CD4-positive, alpha-beta memory T cell (primary cell): ENCODE measurements around the gene FCHSD2. TPM values are rescaled to one million over a fixed set of nuclear protein-coding genes. Genes with fewer than 3 reads are reported as not detected.

Experiments
- CTCF ChIA-PET: fragments of 350-600 bp; sonication (Branson Sonifier 250); formaldehyde crosslinking; loops from one replicate; lab custom pipeline; 2021; ENCODE audit warnings: inconsistent platforms; ENCODE audit not compliant: partially characterized antibody; lab: Charles Lee
- POLR2A ChIA-PET: fragments of 350-600 bp; sonication (Branson Sonifier 250); formaldehyde crosslinking; loops from one replicate; lab custom pipeline; 2021; ENCODE audit not compliant: partially characterized antibody; lab: Charles Lee
- DNase-seq, 5 donors: peaks; one replicate each; pipeline versions ENCODE4 v3.0.0 to v3.0.0-alpha.2; 2020 to 2022; ENCODE audit warnings: mixed read lengths in 1 of 5
- H3K27ac ChIP-seq: one replicate; pipeline ENCODE4 v1.7.0; 2013; ENCODE audit warnings: low read depth, low read length
- H3K27me3 ChIP-seq: 2 replicates; pipeline ENCODE4 v1.7.0; 2013; ENCODE audit warnings: mild to moderate bottlenecking, low read length, moderate library complexity; ENCODE audit not compliant: insufficient read depth
- H3K36me3 ChIP-seq: 2 replicates; pipeline ENCODE4 v1.7.0; 2013; ENCODE audit warnings: mild to moderate bottlenecking, low read length, moderate library complexity; ENCODE audit not compliant: insufficient read depth
- H3K4me1 ChIP-seq: 2 replicates; pipeline ENCODE4 v1.7.0; 2013; ENCODE audit warnings: mild to moderate bottlenecking, low read length, moderate library complexity; ENCODE audit not compliant: insufficient read depth
- H3K4me3 ChIP-seq, 2 donors: one replicate each; pipeline ENCODE4 v1.7.0; 2013; ENCODE audit warnings: low read length in 2 of 2, mild to moderate bottlenecking in 1 of 2
- H3K9me3 ChIP-seq, 2 donors: one replicate each; pipeline ENCODE4 v1.7.0; 2013; ENCODE audit warnings: low read length in 2 of 2, control low read depth in 1 of 2; ENCODE audit not compliant: control insufficient read depth in 1 of 2
- H3K27ac Mint-ChIP-seq, 7 donors: one replicate each; pipeline ENCODE4 v1.8.0; 2020 to 2021; ENCODE audit warnings: mixed read lengths in 7 of 7, mild to moderate bottlenecking in 6 of 7, inconsistent platforms in 3 of 7, moderate library complexity in 3 of 7
- H3K27me3 Mint-ChIP-seq, 2 donors: one replicate each; pipeline ENCODE4 v1.8.0; 2020 to 2021; ENCODE audit warnings: mixed read lengths in 2 of 2
- H3K36me3 Mint-ChIP-seq, 2 donors: one replicate each; pipeline ENCODE4 v1.8.0; 2020 to 2021; ENCODE audit warnings: mixed read lengths in 2 of 2, inconsistent platforms in 1 of 2, mild to moderate bottlenecking in 1 of 2
- H3K4me1 Mint-ChIP-seq, 4 donors: one replicate each; pipeline ENCODE4 v1.8.0; 2020 to 2021; ENCODE audit warnings: mixed read lengths in 4 of 4, mild to moderate bottlenecking in 1 of 4
- H3K4me3 Mint-ChIP-seq, 8 donors: one replicate each; pipeline ENCODE4 v1.8.0; 2020 to 2021; ENCODE audit warnings: mixed read lengths in 8 of 8, mild to moderate bottlenecking in 7 of 8, moderate library complexity in 6 of 8, inconsistent platforms in 3 of 8
- H3K9me3 Mint-ChIP-seq, 8 donors: one replicate each; pipeline ENCODE4 v1.8.0; 2020 to 2021; ENCODE audit warnings: mixed read lengths in 8 of 8, mild to moderate bottlenecking in 5 of 8, inconsistent platforms in 3 of 8, moderate library complexity in 1 of 8
- intact Hi-C: fragments of 100-400 bp; cut with micrococcal nuclease; formaldehyde crosslinking; loops from one replicate; pipeline ENCODE4 v1.15.1; 2023
- polyA plus RNA-seq, 2 donors: library from polyadenylated mRNA; unstranded; fragments of 300-500 nt; fragmentation: Illumina TruSeq; gene quantifications; one replicate each; pipeline ENCODE4 v1.2.3, GENCODE V29; 2021
- total RNA-seq, 2 experiments: library from RNA; stranded (reverse); gene quantifications; one replicate each; pipeline ENCODE4 v1.2.3, GENCODE V29; 2021

Gene FCHSD2
- total and polyA plus RNA-seq, 4 experiments from 2014 or later, result 9.5 to 52.0 (median 34.8) TPM

DNA sequence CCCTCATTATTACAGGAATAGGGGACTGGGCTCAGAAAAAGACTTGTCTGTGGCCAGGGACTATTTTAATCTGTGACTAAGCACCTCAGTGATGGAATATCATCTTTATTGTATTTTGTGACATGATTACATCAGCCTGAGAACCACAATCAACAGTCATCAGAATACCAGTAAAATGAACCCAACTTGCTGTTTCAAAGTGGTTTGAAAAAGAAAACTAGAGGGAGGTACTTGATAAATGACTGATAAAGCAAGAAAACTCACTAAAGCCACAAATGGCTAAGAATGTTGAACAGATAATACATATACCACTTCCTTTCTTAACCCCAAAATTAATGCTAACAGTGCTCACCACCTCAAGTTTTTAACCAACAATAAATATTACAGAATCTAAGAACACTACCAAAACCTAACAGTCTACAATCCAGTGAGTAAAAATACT, 172.2 kb downstream of the FCHSD2 start:
- H3K27ac Mint-ChIP-seq, result peak overlapping the region; percentile 5 to 75 (median 30)
- peaks cover 28% of the 10 kb centered on the region for H3K4me1 ChIP-seq
- H3K4me1 Mint-ChIP-seq, result peaks cover 26 to 44% (median 32%) of the 10 kb centered on the region in 4 donors
- DNase-seq, result peak in 4 of 5 donors; percentile 17 to 53 (median 30)
- ChIA-PET CTCF (no interaction called here), POLR2A (no interaction called here)
- no peaks in the 10 kb centered on the region for H3K27me3 Mint-ChIP-seq
- peak overlapping the region in 6 of 8 donors; percentile 16 to 63 (median 54) for H3K4me3 Mint-ChIP-seq
- H3K36me3 Mint-ChIP-seq, result peaks cover 10 to 33% of the 10 kb centered on the region in 2 donors
- no peaks in the 10 kb centered on the region for H3K27me3 ChIP-seq
- H3K9me3 ChIP-seq, result no peaks in the 10 kb centered on the region
- intact Hi-C loops, result no loop called here
- H3K27ac ChIP-seq, result no peak overlapping the region
- H3K4me3 ChIP-seq, result no peak overlapping the region
- H3K36me3 ChIP-seq, result no peaks in the 10 kb centered on the region
- H3K9me3 Mint-ChIP-seq, result no peaks in the 10 kb centered on the region

DNA sequence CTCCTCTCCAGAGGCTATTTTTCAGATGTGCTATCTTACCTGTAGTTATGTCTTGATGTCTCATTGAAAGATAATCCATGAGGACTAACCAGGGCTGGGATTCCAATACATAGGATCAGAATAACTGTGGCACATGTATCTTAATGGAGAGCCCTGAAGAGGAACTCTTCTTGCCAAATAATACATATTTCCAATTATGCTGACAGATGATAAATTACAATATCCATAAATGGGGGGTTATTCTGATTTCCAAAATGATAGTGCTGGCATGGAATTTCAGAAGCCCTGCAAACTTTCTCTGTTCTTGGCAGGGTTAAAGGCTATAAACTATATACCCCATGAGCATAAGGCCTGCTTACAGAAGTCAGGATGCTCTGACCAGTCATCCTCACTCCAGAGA, 173.7 kb downstream of the FCHSD2 start:
- Histone ChIP-seq H3K27me3 (no peaks in the 10 kb centered on the region), H3K4me3 (no peak overlapping the region), H3K36me3 (no peaks in the 10 kb centered on the region), H3K4me1 (peaks cover 28% of the 10 kb centered on the region), H3K9me3 (no peaks in the 10 kb centered on the region), H3K27ac (no peak overlapping the region)
- Mint-ChIP-seq H3K4me3 (no peak overlapping the region), H3K4me1 (peaks cover 30 to 37% (median 32%) of the 10 kb centered on the region in 4 donors), H3K27me3 (no peaks in the 10 kb centered on the region), H3K27ac (no peak overlapping the region), H3K9me3 (peaks cover 0 to 2% (median 0%) of the 10 kb centered on the region in 8 donors), H3K36me3 (peaks cover 8 to 33% of the 10 kb centered on the region in 2 donors)
- intact Hi-C loops, result no loop called here
- no peak for DNase-seq
- POLR2A ChIA-PET, result no interaction called here
- CTCF ChIA-PET, result no interaction called here

DNA sequence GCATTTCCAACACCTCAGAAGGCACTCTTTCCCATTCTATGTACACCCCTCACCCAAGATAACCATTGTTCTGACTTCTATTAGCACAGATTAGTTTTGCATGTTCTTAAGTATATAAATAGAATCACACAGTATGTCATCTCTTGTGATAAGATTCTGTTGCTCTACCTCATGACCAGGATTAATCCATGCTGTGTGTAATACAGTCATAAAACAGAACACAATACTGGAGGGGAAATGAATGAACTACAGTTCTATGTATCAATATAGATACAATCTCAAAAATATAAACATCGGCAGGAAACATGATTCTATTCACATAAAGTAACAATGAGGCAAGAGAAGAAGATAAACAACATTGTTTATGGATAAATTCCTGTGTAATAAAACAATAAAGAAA, 176.4 kb downstream of the FCHSD2 start:
- Mint-ChIP-seq H3K36me3 (peaks cover 9 to 33% of the 10 kb centered on the region in 2 donors), H3K4me3 (no peak overlapping the region), H3K9me3 (peaks cover 0 to 2% (median 0%) of the 10 kb centered on the region in 8 donors), H3K27me3 (no peaks in the 10 kb centered on the region), H3K4me1 (peaks cover 15 to 23% (median 22%) of the 10 kb centered on the region in 4 donors), H3K27ac (no peak overlapping the region)
- no peak for DNase-seq
- no peak overlapping the region for H3K4me3 ChIP-seq
- no peaks in the 10 kb centered on the region for H3K27me3 ChIP-seq
- no peak overlapping the region for H3K27ac ChIP-seq
- ChIA-PET CTCF (no interaction called here), POLR2A (no interaction called here)
- intact Hi-C loops, result no loop called here
- H3K4me1 ChIP-seq, result peaks cover 20% of the 10 kb centered on the region
- H3K9me3 ChIP-seq, result no peaks in the 10 kb centered on the region
- no peaks in the 10 kb centered on the region for H3K36me3 ChIP-seq

DNA sequence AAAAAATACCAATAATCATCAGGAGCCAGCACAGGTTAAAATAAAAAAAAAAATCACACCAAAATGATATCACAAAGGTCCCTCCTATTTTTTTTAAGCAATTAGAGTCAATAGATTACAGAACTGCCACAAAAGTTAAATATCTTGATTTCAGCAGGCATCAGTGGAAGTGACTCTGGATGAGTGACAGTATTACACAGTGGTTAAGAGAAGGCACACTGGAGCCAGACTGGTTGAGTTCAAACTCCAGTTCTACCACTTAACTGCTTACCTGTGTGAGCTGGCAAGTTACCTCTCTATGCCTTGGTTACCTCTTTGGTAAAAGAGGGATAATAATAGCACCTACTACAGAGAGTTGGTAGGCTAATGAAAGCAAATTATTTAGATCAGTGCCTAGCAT, 179.4 kb downstream of the FCHSD2 start:
- Mint-ChIP-seq H3K36me3 (peaks cover 18 to 49% of the 10 kb centered on the region in 2 donors), H3K9me3 (peaks cover 0 to 2% (median 0%) of the 10 kb centered on the region in 8 donors), H3K4me1 (peaks cover 0 to 6% (median 3%) of the 10 kb centered on the region in 4 donors), H3K27ac (no peak overlapping the region), H3K27me3 (no peaks in the 10 kb centered on the region), H3K4me3 (no peak overlapping the region)
- Histone ChIP-seq H3K4me3 (no peak overlapping the region), H3K9me3 (no peaks in the 10 kb centered on the region), H3K27me3 (no peaks in the 10 kb centered on the region), H3K36me3 (no peaks in the 10 kb centered on the region), H3K27ac (no peak overlapping the region), H3K4me1 (no peaks in the 10 kb centered on the region)
- no peak for DNase-seq
- POLR2A ChIA-PET, result no interaction called here
- intact Hi-C loops, result no loop called here
- CTCF ChIA-PET, result no interaction called here

DNA sequence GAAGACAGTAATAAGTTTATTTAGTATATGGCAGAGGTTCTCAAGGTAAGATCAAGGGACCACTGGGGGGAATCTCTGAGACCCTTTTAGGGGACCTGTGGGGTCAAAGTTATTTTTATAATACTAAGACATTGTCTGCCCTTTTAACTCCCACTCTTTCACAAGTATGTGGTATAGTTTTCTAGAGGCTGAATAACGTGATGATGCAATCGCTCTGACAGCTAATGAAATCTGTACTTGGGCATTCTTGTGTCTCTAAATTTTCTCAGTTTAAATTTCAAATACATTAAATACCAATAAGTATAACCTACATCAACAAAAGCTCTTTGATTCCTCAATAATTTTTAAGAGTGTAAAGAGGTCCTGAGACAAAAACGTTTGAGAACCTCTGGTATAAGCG, 180.0 kb downstream of the FCHSD2 start:
- intact Hi-C loops, result no loop called here
- Mint-ChIP-seq H3K27me3 (no peaks in the 10 kb centered on the region), H3K4me3 (no peak overlapping the region), H3K27ac (no peak overlapping the region), H3K36me3 (peaks cover 21 to 51% of the 10 kb centered on the region in 2 donors), H3K4me1 (peaks cover 0 to 6% (median 0%) of the 10 kb centered on the region in 4 donors), H3K9me3 (peaks cover 0 to 2% (median 0%) of the 10 kb centered on the region in 8 donors)
- DNase-seq, result no peak
- ChIA-PET CTCF (no interaction called here), POLR2A (no interaction called here)
- H3K4me1 ChIP-seq, result no peaks in the 10 kb centered on the region
- no peaks in the 10 kb centered on the region for H3K9me3 ChIP-seq
- H3K27ac ChIP-seq, result no peak overlapping the region
- no peak overlapping the region for H3K4me3 ChIP-seq
- no peaks in the 10 kb centered on the region for H3K27me3 ChIP-seq
- H3K36me3 ChIP-seq, result no peaks in the 10 kb centered on the region

DNA sequence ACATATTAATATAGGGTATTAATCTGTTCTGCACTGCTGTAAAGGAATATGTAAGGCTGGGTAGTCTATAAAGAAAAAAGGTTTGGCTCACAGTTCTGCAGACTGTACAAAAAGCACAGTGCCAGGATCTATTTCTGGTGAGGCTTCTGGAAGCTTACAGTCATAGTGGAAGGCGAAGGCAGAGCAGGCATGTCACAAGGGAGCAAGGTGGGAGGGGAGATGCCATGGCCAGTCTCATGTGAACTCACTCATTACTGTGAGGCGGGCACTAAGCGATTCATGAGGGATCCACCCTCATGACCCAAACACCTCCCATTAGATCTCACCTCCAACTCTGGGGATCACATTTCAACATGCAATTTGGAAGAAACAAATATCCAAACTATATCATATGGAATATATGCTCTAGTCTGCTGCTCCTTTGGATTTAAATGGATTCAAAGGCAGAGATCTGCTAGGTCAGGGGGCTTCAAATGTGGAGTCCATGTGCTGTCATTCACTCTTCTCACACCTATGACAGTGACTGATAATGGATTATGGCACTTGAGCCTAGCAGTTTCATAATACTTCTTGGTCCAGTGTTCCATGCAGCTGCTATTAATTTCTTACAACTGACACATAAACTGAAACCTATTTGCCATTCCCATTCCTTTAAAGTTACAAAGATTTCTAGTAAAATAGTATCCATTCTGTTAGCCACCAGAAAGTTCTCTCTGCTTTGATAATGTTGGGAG, 182.0 kb downstream of the FCHSD2 start:
- H3K4me1 ChIP-seq, result no peaks in the 10 kb centered on the region
- H3K9me3 ChIP-seq, result no peaks in the 10 kb centered on the region
- H3K9me3 Mint-ChIP-seq, result peaks cover 0 to 2% (median 0%) of the 10 kb centered on the region in 8 donors
- ChIA-PET CTCF (no interaction called here), POLR2A (no interaction called here)
- H3K4me3 Mint-ChIP-seq, result no peak overlapping the region
- H3K36me3 Mint-ChIP-seq, result peaks cover 18 to 40% of the 10 kb centered on the region in 2 donors
- peak overlapping the region in 1 of 7 donors; percentile 25 for H3K27ac Mint-ChIP-seq
- no peaks in the 10 kb centered on the region for H3K27me3 Mint-ChIP-seq
- H3K36me3 ChIP-seq, result no peaks in the 10 kb centered on the region
- H3K4me3 ChIP-seq, result no peak overlapping the region
- H3K4me1 Mint-ChIP-seq, result peaks cover 0 to 6% (median under 1%) of the 10 kb centered on the region in 4 donors
- no peak overlapping the region for H3K27ac ChIP-seq
- DNase-seq, result no peak
- no peaks in the 10 kb centered on the region for H3K27me3 ChIP-seq
- intact Hi-C loops, result no loop called here

DNA sequence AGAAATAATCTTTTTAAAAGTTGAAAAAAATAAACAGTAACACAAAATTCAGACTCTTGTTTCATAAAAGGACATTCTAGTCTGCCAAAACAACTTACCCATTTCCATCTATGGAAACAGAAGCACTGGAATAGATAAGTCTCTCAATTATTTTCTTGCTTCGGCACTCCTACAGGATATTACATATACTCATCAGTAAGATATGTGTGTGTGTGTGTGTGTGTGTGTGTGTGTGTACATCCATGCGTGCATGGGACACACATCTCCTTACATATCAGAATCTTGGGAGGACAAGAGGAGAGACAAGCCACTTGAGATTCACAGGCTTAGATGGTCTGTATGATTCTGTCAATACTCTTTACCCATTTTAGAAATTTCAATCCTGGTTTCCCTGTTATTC, 183.3 kb downstream of the FCHSD2 start:
- H3K27ac Mint-ChIP-seq, result no peak overlapping the region
- POLR2A ChIA-PET, result no interaction called here
- H3K4me1 ChIP-seq, result no peaks in the 10 kb centered on the region
- H3K27me3 Mint-ChIP-seq, result no peaks in the 10 kb centered on the region
- peaks cover 17 to 34% of the 10 kb centered on the region in 2 donors for H3K36me3 Mint-ChIP-seq
- H3K36me3 ChIP-seq, result no peaks in the 10 kb centered on the region
- H3K4me1 Mint-ChIP-seq, result peaks cover 0 to 2% (median under 1%) of the 10 kb centered on the region in 4 donors
- no peaks in the 10 kb centered on the region for H3K27me3 ChIP-seq
- H3K9me3 Mint-ChIP-seq, result no peaks in the 10 kb centered on the region
- H3K9me3 ChIP-seq, result no peaks in the 10 kb centered on the region
- intact Hi-C loops, result no loop called here
- no peak overlapping the region for H3K27ac ChIP-seq
- H3K4me3 Mint-ChIP-seq, result no peak overlapping the region
- CTCF ChIA-PET, result interaction anchor here (0.7 kb wide), 1 partner anchor 37 kb away, joined by 3 read pairs; no protein-coding TSS in a partner anchor
- no peak for DNase-seq
- no peak overlapping the region for H3K4me3 ChIP-seq
